NB4 (cell line): Measurements from ENCODE around the gene KRTAP19-8.

Experiments
- CTCF ChIP-seq: IDR thresholded peaks from one replicate; pipeline ENCODE4 v1.5.1; 2012; ENCODE audit warnings: low read depth, low read length
- MAX ChIP-seq: IDR thresholded peaks from 2 replicates; pipeline ENCODE4 v1.6.1; 2011; ENCODE audit warnings: low read depth, low read length
- MYC ChIP-seq: IDR thresholded peaks from 2 replicates; pipeline ENCODE4 v1.6.1; 2011; ENCODE audit warnings: low read depth, low read length
- POLR2A ChIP-seq: IDR thresholded peaks from 2 replicates; pipeline ENCODE4 v1.6.1; 2011; ENCODE audit warnings: mild to moderate bottlenecking; ENCODE audit not compliant: insufficient read length; ENCODE audit errors: extremely low read depth

GRCh38 chr21:30994932-30995331 is 43.3 kb downstream of the KRTAP19-8 start:
- no peak for TF ChIP-seq CTCF
- no peak for TF ChIP-seq POLR2A
- no peak for TF ChIP-seq MAX
- no peak for TF ChIP-seq MYC
